ENCODE measurements around the gene PIM3.
"Not testable (repeated sequence)": the region's sequence is repeated elsewhere in the genome, so short reads cannot be mapped to it uniquely, and the experiment has no call there.

Gene PIM3

DNA sequence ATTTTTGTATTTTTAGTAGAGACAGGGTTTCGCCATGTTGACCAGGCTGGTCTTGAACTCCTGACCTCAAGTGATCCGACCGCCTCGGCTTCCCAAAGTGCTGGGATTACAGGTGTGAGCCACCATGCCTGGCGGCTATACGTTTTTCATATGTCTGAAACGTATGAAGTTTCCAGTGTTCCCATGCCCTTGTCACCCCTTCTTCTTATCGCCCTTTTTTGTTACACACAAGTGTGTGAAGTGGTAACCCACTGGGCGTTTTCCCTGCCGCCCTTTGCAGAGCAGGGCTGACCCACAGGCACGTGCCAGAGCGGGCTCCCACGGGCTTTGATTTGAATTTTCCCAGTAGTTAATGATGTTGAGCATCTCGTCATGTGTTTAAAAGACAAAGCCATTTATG is 17.0 kb downstream of the PIM3 start:
- Histone ChIP-seq H3K27ac (ENCODE audit: low read depth, low read length) (no peak overlapping the region), H3K4me1 (ENCODE audit: insufficient read depth, low read length) (no peaks in the 10 kb centered on the region), H3K36me3 (ENCODE audit: insufficient read depth, low read length) (no peaks in the 10 kb centered on the region), H3K4me3 (ENCODE audit: low read depth in 1 of 2, low read length in 2 of 2) (no peak overlapping the region), H3K27me3 (ENCODE audit: control insufficient read depth in 1 of 2, insufficient read depth in 2 of 2, low read length in 2 of 2) (peaks cover 2 to 4% of the 10 kb centered on the region in 2 donors), H3K9me3 (ENCODE audit: low read length) (no peaks in the 10 kb centered on the region), H3K9ac (ENCODE audit: low read length) (no peak overlapping the region)

DNA sequence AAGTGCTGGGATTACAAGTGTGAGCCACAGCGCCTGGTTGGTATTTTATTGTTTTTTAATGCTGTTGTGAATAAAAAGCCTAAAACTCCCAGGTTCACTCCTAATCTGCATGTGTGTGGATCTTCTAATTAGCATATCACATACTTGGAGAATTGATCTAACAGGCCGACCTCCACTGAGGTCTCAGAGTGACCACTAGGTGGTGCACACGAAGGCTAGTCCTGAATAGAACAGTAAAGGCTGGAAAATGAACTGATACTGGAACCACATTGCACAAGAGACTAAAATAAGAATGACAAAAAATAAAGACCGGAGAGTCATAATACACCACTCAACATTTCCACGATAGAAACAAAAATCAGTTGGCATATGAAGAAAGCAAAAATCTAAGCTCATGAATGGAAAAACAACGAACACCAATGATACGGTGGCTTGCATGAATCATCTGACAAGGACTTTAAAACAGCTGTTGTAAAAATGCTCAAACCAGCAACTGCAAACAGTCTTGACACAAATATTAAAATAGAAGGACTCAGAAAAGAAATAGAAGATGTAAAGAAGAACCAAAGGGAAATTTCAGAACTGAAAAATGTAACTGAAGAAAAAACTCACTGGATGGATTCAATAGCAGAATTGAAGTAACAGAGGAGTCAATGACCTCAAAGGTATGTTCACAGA is 19.2 kb downstream of the PIM3 start:
- Histone ChIP-seq H3K36me3 (ENCODE audit: insufficient read depth, low read length) (no peaks in the 10 kb centered on the region), H3K4me3 (ENCODE audit: low read depth in 1 of 2, low read length in 2 of 2) (no peak overlapping the region), H3K27ac (ENCODE audit: low read depth, low read length) (no peak overlapping the region)

GRCh38 chr22:49981799-49982198 is 21.2 kb downstream of the PIM3 start:
- H3K27me3 ChIP-seq (ENCODE audit: control insufficient read depth in 1 of 2, insufficient read depth in 2 of 2, low read length in 2 of 2) = peaks cover 9 to 21% of the 10 kb centered on the region in 2 donors
- not testable (repeated sequence) for H3K4me3 ChIP-seq (ENCODE audit: low read depth in 1 of 2, low read length in 2 of 2); H3K9me3 ChIP-seq (ENCODE audit: low read length); H3K27ac ChIP-seq (ENCODE audit: low read depth, low read length); H3K9ac ChIP-seq (ENCODE audit: low read length); H3K4me1 ChIP-seq (ENCODE audit: insufficient read depth, low read length); H3K36me3 ChIP-seq (ENCODE audit: insufficient read depth, low read length)

More for the DNA sequence above, 19.2 kb downstream of the PIM3 start:
- no peak overlapping the region for H3K9ac ChIP-seq (ENCODE audit: low read length)
- no peaks in the 10 kb centered on the region for H3K4me1 ChIP-seq (ENCODE audit: insufficient read depth, low read length)
- H3K9me3 ChIP-seq (ENCODE audit: low read length) = no peaks in the 10 kb centered on the region
- H3K27me3 ChIP-seq (ENCODE audit: control insufficient read depth in 1 of 2, insufficient read depth in 2 of 2, low read length in 2 of 2) = peaks cover 9 to 21% of the 10 kb centered on the region in 2 donors

- no peak overlapping the region for H3K27ac ChIP-seq (ENCODE audit: low read depth, low read length)
- no peaks in the 10 kb centered on the region for H3K9me3 ChIP-seq (ENCODE audit: low read length)
- no peaks in the 10 kb centered on the region for H3K4me1 ChIP-seq (ENCODE audit: insufficient read depth, low read length)
- H3K36me3 ChIP-seq (ENCODE audit: insufficient read depth, low read length) = no peaks in the 10 kb centered on the region
- no peak overlapping the region for H3K4me3 ChIP-seq (ENCODE audit: low read depth in 1 of 2, low read length in 2 of 2)
- H3K9ac ChIP-seq (ENCODE audit: low read length) = no peak overlapping the region
- peaks cover 9 to 21% of the 10 kb centered on the region in 2 donors for H3K27me3 ChIP-seq (ENCODE audit: control insufficient read depth in 1 of 2, insufficient read depth in 2 of 2, low read length in 2 of 2)
Measured at GRCh38 chr22:49983148-49984042, 22.8 kb downstream of the PIM3 start.

DNA sequence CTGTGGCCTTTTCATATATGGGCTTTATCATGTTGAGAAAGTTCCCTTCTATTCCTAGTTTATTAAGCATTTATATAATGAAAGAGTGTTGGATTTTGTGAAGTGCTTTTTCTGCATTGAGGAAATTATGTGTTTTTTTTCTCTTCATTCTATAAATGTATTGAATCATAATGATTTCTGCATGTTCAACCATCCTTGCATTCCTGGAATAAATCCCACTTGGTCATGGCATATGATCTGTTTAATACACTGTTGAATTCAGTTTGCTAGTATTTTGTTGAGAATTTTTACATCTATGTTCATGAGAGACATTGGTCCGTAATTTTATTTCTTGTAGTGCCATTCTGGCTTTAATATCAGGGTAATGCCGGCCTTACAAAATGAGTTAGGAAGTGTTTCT is 25.8 kb downstream of the PIM3 start:
- Histone ChIP-seq H3K27me3 (ENCODE audit: control insufficient read depth in 1 of 2, insufficient read depth in 2 of 2, low read length in 2 of 2) (peaks cover 9 to 21% of the 10 kb centered on the region in 2 donors), H3K9me3 (ENCODE audit: low read length) (no peaks in the 10 kb centered on the region), H3K4me3 (ENCODE audit: low read depth in 1 of 2, low read length in 2 of 2) (no peak overlapping the region), H3K4me1 (ENCODE audit: insufficient read depth, low read length) (no peaks in the 10 kb centered on the region), H3K36me3 (ENCODE audit: insufficient read depth, low read length) (no peaks in the 10 kb centered on the region), H3K9ac (ENCODE audit: low read length) (no peak overlapping the region), H3K27ac (ENCODE audit: low read depth, low read length) (no peak overlapping the region)

DNA sequence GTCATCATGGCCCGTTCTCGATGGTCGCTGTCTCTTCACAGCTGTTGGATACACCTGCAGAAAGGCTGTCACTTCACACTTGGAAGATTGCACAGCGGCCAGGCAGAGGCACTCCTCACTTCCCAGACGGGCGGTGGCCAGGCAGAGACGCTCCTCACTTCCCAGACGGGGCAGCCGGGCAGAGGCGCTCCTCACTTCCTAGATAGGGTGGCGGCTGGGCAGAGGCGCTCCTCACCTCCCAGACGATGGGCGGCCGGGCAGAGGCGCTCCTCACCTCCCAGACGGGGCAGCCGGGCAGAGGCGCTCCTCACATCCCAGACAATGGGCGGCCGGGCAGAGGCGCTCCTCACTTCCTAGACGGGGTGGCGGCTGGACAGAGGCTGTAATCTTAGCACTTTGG is 29.3 kb downstream of the PIM3 start:
- H3K4me3 ChIP-seq (ENCODE audit: low read depth in 1 of 2, low read length in 2 of 2); H3K4me1 ChIP-seq (ENCODE audit: insufficient read depth, low read length); H3K9ac ChIP-seq (ENCODE audit: low read length); H3K27me3 ChIP-seq (ENCODE audit: control insufficient read depth in 1 of 2, insufficient read depth in 2 of 2, low read length in 2 of 2); H3K36me3 ChIP-seq (ENCODE audit: insufficient read depth, low read length); H3K9me3 ChIP-seq (ENCODE audit: low read length); H3K27ac ChIP-seq (ENCODE audit: low read depth, low read length): not testable (repeated sequence)

- H3K4me1 ChIP-seq (ENCODE audit: insufficient read depth, low read length) = no peaks in the 10 kb centered on the region
Measured at GRCh38 chr22:49991167-49991566, 30.6 kb downstream of the PIM3 start.

DNA sequence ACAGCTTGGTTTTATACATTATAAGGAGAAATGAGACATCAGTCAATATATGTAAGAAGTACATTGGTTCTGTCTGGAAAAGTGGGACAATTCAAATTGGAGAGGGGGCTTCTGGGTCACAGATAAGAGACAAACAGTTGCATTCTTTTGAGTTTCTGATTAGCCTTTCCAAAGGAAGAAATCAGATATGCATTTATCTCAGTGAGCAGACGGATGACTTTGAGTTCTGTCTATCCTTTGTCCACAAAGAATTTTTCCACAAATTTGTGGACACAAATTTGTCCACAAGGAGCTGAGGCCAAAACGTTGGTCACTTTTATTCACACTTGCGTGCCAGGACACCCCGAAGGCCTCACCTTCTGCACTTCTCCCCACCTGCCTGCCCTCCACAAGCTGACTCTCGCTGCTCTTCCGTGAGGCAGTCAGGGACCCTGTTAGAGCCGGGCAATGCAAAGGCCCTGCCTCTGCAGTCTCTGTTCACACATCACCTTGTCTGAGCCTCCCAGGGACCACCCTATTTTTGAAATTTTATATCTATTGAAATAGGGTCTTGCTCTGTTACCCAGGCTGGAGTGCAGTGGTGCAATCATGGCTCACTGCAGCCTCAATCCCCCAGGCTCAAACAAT is 31.4 kb downstream of the PIM3 start:
- Histone ChIP-seq H3K27me3 (ENCODE audit: control insufficient read depth in 1 of 2, insufficient read depth in 2 of 2, low read length in 2 of 2) (peaks cover 0 to 5% of the 10 kb centered on the region in 2 donors), H3K27ac (ENCODE audit: low read depth, low read length) (no peak overlapping the region), H3K9me3 (ENCODE audit: low read length) (no peaks in the 10 kb centered on the region), H3K9ac (ENCODE audit: low read length) (no peak overlapping the region), H3K4me3 (ENCODE audit: low read depth in 1 of 2, low read length in 2 of 2) (no peak overlapping the region), H3K36me3 (ENCODE audit: insufficient read depth, low read length) (no peaks in the 10 kb centered on the region), H3K4me1 (ENCODE audit: insufficient read depth, low read length) (no peaks in the 10 kb centered on the region)

More at GRCh38 chr22:49991167-49991566, 30.6 kb downstream of the PIM3 start:
- no peaks in the 10 kb centered on the region for H3K36me3 ChIP-seq (ENCODE audit: insufficient read depth, low read length)
- H3K9ac ChIP-seq (ENCODE audit: low read length) = no peak overlapping the region
- H3K27ac ChIP-seq (ENCODE audit: low read depth, low read length) = no peak overlapping the region
- H3K9me3 ChIP-seq (ENCODE audit: low read length) = no peaks in the 10 kb centered on the region
- H3K4me3 ChIP-seq (ENCODE audit: low read depth in 1 of 2, low read length in 2 of 2) = no peak overlapping the region
- H3K27me3 ChIP-seq (ENCODE audit: control insufficient read depth in 1 of 2, insufficient read depth in 2 of 2, low read length in 2 of 2) = peaks cover 0 to 5% of the 10 kb centered on the region in 2 donors

- no peak overlapping the region for H3K27ac ChIP-seq (ENCODE audit: low read depth, low read length)
- H3K4me3 ChIP-seq (ENCODE audit: low read depth in 1 of 2, low read length in 2 of 2) = no peak overlapping the region
- H3K9ac ChIP-seq (ENCODE audit: low read length) = no peak overlapping the region
- H3K9me3 ChIP-seq (ENCODE audit: low read length) = no peaks in the 10 kb centered on the region
- H3K27me3 ChIP-seq (ENCODE audit: control insufficient read depth in 1 of 2, insufficient read depth in 2 of 2, low read length in 2 of 2) = peaks cover 0 to 5% of the 10 kb centered on the region in 2 donors
- no peaks in the 10 kb centered on the region for H3K4me1 ChIP-seq (ENCODE audit: insufficient read depth, low read length)
- no peaks in the 10 kb centered on the region for H3K36me3 ChIP-seq (ENCODE audit: insufficient read depth, low read length)
Measured at GRCh38 chr22:49992921-49993648, 32.5 kb downstream of the PIM3 start.

- H3K27ac ChIP-seq (ENCODE audit: low read depth, low read length) = no peak overlapping the region
- no peaks in the 10 kb centered on the region for H3K36me3 ChIP-seq (ENCODE audit: insufficient read depth, low read length)
- H3K9ac ChIP-seq (ENCODE audit: low read length) = no peak overlapping the region
- H3K27me3 ChIP-seq (ENCODE audit: control insufficient read depth in 1 of 2, insufficient read depth in 2 of 2, low read length in 2 of 2) = peaks cover 0 to 6% of the 10 kb centered on the region in 2 donors
- no peaks in the 10 kb centered on the region for H3K9me3 ChIP-seq (ENCODE audit: low read length)
- H3K4me1 ChIP-seq (ENCODE audit: insufficient read depth, low read length) = no peaks in the 10 kb centered on the region
- H3K4me3 ChIP-seq (ENCODE audit: low read depth in 1 of 2, low read length in 2 of 2) = no peak overlapping the region
Measured at GRCh38 chr22:49993649-49994360, 33.2 kb downstream of the PIM3 start.

All from muscle layer of colon (tissue), 2 donors.